Kidney glomerular epithelial cell (primary cell): ENCODE results near the gene PLXDC2.
A peak's percentile ranks its signal among the peaks of the same experiment; 100 is the strongest.

Experiments
- DNase-seq: peaks from one replicate; lab custom pipeline; 2025; lab: John Stamatoyannopoulos, UW

Gene PLXDC2

GRCh38 chr10:19911886-19912285, 95.7 kb downstream of the PLXDC2 start:
- no peak for DNase-seq

DNA sequence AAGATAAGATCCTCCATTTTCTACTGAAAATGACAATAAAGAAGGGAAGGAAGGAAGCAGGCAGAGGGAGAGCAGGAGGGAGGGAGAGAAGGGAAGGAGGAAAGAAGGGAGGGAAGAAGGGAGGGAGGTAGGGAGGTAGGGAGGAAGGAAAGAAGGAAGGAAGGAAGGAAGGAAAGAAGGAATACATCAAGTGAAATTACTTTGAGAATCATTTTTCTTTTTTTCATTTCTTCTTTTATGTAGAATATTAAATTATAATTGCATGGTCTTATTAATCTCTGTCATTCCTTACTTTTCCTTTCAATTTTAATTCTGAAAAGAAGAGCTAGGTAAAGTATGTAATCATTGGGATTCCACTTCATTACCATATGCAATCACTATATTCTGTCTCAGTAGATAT, 97.8 kb downstream of the PLXDC2 start:
- no peak for DNase-seq

- DNase-seq: no peak
These were observed 98.9 kb downstream of the PLXDC2 start for GRCh38 chr10:19915125-19915524.

GRCh38 chr10:19915816-19916215, 99.6 kb downstream of the PLXDC2 start:
- DNase-seq: no peak

DNA sequence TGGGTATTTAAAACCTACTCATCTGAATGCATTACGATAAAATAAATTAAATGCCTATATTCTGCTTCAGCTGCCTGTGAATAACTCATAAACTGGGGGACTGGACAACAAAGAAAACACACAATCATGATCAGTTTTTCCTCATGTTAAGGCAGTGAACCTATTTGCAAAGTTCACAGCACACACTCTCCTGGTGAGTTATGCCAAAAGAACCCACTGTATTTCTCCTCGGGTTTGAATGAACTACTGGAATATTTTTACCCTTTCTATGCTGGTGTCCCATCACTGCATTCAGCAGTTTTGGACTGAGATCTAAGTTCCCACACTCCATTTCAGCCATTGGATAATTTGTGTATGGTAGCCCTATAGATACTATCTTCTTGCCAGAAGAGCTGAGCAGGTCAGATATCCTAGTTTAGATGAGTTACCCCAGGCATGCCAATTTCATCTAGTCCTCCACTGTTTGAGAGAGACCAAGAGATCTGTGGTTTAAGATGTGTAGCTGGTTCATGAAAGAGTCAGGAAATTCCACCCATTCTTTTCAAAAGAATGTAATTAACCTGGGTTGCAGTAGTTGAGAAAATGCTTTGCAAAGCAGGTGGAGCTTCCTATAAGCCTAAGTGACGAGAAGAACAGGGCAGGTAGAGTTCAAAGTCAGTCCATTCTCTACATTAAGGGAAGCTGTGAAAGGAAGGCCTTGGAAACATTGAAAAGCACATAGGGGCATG, 101.7 kb downstream of the PLXDC2 start:
- peak; percentile 89 for DNase-seq

- peak; percentile 7 for DNase-seq
These were observed 102.6 kb downstream of the PLXDC2 start for GRCh38 chr10:19918794-19919193.

GRCh38 chr10:19919671-19920070, 103.4 kb downstream of the PLXDC2 start:
- DNase-seq: no peak

DNA sequence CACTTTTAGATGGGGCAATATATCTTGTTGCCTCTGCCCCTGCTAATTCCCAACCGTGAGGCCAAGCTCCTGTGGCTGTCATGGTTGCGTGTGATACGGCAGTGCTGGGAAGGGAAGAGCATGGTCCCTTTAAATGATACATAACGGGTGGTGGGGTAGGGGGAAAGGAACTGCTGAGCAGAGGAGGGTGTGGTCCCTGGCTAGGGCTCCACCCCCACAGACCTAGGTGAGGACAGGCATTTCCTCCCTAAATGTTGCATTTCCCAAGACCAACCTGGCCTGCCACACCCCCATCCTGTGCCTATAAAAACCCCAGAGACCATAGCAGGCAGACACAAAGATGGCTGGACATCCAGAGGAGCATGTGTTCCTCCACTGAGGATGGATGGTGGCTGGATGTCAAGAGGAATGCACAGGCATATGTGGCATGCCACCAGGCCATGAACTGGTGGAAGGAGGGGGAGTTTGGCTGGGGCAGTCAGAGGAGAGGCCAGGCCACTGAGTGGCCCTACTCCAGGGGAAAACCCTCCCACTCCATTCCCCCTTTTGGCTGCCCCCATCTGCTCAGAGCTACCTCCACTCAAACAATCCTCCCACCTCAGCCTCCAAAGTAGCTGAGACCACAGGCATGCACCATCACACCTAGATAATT, 104.0 kb downstream of the PLXDC2 start:
- DNase-seq: no peak

DNA sequence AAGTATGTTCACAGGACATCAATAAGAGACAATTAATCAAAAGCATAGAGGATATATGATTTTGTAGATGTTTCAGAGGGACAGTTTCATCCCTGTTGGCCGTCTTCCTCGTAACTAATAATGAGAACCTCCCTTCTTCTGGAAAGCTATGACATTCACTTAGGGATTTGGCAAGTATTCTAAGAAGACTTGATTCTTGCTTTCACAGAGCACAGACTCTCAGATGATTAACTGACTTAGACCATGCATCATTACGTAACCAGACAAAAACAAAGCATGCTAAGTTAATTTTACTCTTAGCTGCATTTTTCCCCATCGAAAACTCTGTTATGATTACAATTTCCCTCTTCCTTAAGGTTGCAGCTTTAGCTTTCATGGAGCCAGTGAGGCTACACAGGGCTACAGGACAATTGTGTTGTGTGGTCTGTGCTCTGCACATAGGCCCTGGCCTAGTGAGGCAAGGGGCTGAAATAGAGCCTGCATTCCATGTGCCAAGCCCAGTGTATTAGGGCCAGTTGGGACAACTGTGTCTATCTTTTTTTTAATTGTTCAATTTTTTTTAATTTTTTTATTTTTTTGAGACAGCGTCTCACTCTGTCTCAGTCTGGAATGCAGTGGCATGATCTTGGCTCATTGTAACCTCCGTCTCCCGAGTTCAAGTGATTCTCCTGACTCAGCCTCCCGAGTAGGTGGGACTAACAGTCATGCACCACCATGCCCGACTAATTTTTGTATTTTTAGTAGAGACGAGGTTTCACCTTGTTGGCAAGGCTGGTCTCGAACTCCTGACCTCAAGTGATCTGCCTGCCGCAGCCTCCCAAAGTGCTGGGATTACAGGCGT, 105.3 kb downstream of the PLXDC2 start:
- DNase-seq: peak; percentile 75

- DNase-seq: peak; percentile 84
These were observed 106.2 kb downstream of the PLXDC2 start for GRCh38 chr10:19922236-19922963.

- no peak for DNase-seq
These were observed 108.8 kb downstream of the PLXDC2 start for GRCh38 chr10:19925064-19925463.

- DNase-seq: no peak
These were observed 112.7 kb downstream of the PLXDC2 start for GRCh38 chr10:19928936-19929335.

DNA sequence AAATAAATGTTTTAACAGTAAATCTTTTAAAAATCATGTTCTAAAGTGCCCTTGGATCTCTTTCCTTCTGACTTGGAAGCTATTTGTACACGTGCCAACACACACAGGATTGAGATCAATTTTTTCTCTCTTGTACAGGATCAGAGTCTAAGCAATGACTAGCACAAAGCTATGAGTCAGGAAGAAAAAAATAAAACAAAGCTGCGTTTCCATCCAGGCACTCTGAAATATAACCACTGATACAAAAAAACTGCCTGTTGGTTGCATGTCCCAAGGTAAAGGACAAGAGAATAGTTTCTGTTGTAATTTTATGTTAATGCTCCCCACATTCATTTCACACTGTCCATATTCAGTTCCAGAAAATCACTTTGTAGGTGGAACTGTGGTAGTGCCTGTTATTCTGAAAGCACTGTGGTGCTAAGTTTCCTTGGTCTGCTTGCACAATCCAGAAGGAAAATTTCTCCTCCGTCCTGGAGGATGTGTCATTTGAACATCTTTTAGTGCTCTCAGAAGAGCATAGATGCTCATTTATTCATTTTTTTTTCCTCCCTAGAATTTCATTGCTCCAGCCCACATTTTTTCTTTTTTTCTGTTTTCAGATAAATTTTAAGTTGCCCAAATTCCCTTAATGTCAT, 113.4 kb downstream of the PLXDC2 start:
- DNase-seq: peak; percentile 55

- peak; percentile 73 for DNase-seq
These were observed 115.0 kb downstream of the PLXDC2 start for GRCh38 chr10:19930936-19931893.

DNA sequence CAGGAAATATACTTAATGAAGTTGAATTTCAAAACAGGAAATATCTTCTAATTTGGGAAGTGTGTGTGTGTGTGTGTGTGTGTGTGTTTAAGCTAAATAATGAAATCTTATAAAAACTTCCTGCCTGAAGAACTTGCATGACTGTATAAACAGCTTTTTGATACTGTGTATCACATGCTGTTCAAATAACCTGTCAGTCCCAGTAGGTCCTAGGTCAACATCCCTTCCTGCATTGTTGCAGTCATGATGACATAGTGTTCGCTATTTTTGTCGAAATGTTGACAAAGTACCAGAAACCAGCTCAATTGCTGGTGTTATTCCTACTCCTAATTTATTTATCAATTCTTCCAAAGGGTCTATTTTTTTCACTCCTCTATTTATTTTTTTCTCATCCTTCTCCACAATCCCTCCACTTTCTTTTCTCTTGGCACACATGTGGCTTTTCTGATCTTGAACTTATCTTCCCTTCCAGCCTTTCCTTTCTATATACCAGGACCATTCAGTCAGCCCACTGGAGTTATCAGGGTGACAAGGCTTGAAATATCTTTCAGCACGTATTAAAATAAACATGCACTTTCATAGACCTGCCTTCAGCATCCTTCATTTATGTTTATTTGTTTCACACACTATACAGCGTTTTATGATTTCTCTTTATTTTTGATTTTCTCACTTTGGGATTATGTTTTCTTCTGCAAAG, 115.8 kb downstream of the PLXDC2 start:
- no peak for DNase-seq

- DNase-seq: no peak
These were observed 116.7 kb downstream of the PLXDC2 start for GRCh38 chr10:19932806-19933371.

DNA sequence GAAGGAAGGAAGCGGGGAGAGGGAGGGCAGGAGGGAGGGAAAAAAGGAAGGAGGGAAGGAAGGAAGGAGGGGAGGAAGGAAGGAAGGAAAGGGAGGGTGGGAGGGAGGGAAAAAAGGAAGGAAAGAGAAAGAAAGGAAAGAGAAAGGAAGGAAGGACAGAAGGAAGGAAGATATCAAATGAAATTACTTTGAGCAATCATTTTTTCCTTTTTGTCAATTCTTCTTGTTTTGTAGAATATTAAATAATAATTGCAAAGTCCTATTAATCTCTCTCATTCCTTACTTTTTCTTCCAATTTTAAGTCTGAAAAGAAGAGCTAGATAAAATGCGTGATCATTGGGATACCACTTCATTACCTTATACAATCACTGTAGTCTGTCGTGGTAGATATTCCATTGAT, 117.5 kb downstream of the PLXDC2 start:
- no peak for DNase-seq

- DNase-seq: no peak
These were observed 118.9 kb downstream of the PLXDC2 start for GRCh38 chr10:19935176-19935575.

DNA sequence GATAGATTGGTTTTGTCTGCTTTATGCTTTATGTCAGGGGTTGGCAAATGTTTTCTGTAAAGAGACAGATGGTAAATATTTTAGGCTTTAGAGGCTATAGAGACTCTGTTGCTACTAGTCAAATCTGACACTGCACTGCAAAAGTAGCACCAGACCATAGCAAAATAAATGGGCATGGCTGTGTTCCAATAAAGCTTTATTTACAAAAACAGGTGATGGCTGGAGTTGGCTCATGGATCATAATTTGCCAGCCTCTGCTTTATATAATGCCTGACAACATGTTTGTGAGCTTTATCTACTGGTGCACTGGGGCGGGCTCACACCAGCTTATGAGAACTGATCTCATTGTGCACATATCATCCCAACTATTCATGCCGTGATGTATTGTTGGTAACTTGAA, 120.1 kb downstream of the PLXDC2 start:
- no peak for DNase-seq

DNA sequence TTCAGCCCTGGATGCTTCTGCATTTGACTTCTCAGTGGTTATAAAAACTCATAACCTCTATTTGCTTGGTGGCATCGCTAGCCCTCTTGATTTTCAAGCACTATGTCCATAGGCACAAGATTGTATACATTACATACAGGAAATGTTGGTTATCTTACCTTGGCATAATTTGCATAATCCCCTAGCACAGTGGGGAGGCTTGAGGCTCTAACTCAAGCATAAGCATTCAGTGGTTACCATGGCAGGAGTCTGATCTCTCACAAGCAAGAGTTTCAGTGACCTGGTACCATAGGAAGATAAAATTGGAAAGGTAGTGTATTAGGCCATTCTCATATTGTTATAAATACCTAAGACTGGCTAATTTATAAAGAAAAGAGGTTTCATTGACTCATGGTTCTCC, 121.8 kb downstream of the PLXDC2 start:
- no peak for DNase-seq
